IPS DF 4.7 (cell line): Measurements from ENCODE around the gene ACOX2.

Experiments
- DNase-seq: peaks from one replicate; pipeline ENCODE4 v3.0.0-alpha.2; 2013; ENCODE audit warnings: low spot score; ENCODE audit errors: extremely low read depth

ACOX2 gene

DNA sequence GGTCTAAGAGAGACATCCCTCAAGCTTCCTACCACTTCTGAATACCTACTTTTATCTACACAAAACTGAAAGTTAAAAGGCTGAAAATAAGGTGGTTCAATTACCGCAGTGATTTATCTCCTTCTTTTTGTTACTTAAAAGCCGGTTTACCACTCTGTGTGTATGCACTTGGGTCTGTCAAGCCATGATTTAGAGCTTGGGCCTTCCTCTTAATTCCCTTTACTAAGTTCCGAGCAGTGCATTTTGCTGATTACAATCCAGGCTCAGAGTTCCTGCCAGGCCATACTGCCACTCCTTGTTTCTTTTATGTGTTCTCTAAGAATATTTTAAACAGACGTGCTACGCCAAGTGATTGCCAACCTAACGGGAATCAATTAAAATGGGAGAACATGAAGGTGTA, 28.6 kb downstream of the ACOX2 start:
- DNase-seq = no peak

DNA sequence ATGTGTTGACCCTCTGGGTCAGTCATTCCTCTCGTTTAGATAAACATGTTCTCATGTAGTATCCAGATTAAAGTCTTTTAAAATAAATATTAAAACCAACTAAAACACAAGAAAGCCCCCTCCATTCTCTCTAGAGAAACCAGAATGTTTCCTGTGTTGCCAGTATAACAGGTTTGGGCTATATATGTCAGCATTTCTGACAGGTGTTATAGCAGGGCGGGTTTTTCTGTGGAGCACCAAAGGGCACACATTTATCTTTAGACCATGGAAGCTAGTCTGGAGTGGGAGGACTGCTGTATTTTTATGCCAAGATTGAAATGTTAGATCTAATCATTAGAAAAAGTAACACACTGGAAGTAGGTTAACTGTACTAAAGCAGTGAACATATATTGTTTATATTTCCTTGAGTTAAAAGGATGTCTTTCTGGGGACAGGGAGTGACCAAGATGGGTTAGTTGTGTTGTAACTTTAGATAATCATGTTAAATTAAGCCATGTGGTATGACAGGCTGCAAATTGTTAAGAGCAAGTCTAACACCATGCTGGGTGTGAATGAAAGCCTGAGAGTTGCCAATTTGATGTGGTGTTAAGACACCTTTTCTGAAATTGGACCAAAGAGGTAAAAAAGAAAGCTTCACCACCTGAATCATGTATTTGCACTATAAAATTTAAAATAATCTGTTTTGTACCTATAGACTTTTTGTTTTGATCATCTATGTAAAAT, 29.5 kb downstream of the ACOX2 start:
- DNase-seq = no peak

DNA sequence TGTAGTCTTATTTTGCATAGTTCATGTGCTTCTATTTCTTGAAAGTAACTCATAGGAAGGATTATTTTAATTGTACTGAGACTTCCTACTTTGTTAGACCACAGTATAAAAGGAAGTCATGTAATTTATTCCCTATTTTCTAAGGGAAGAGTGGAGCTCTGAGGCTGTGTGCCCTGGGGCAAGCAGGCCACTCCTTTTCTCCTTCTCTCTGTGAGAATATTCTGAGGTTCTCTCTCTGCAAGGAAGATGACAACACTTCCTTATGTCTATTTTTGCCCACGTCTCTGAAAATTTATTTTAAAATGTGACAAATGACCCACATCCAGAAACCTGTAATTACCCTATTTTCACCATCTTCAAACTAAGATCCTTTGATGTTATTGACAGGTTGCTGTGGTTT, 34.1 kb downstream of the ACOX2 start:
- DNase-seq = no peak

DNA sequence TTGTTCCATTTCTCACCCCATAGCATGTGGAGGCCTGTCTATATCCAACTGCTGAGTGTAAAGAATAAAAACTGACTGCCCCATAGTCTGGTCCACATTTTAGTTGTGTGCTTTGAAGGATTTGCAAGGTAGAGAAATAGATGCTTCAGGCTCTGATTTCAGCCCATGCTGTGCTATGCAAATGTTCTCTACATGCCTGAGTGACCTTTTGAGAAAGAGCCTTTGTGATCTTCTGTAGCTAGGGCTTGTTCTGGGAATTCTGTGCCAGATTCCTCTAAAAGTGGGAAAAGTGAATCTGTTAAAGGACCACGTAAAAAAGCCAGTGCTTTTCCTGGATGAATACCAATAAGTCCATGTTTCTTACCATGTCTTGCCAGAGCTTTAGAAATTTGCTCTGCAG, 39.9 kb downstream of the ACOX2 start:
- no peak for DNase-seq

DNA sequence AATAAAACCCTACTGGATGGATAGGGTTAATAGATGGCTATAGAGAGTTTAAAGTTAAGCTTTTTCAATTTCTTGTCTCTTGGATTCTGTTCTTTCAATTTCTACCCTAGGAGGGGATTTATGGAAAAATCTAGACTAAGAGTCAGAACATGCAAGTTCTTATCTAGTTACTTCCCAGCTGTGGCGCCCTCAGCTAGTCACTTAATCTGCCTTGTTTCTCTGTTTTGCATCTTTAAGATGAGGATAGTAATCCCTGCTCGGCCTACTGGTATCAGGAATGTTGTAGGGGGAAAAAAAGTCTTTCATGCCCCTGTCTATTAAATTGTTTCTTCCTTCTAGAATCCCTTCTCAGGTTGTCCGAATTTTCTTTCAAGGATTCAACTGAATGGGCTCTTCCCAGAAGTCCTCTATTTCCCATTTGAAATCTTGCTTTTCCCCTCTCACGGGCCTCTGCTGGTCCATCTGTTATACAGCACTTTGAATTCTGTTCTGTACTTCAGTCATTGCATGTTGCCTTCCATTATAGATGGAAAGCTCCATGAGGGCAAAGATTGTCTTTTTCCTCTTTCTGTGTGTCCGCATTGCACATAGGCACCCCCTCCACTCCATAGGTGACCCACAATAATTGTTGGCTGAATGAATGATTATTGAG, 40.7 kb downstream of the ACOX2 start:
- DNase-seq = no peak

DNA sequence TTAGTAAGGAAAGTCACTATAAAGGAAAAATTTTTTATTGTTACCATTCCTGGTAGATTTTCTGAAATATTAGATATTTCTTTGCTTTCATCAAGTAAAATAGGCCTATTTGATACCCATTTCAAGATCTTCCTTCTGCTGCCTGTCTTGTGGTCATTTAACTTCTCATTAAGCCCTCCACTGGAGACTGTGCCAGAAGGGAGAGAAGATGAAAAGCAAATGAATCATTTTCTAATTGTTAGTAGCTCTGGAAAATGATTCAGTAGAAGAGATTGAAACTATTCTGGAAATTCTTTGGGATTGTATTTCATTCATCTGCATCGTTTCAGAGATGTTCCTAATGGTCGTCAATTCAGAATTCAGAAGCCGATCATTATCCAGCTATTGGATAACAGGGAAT, 41.9 kb downstream of the ACOX2 start:
- DNase-seq = no peak

DNA sequence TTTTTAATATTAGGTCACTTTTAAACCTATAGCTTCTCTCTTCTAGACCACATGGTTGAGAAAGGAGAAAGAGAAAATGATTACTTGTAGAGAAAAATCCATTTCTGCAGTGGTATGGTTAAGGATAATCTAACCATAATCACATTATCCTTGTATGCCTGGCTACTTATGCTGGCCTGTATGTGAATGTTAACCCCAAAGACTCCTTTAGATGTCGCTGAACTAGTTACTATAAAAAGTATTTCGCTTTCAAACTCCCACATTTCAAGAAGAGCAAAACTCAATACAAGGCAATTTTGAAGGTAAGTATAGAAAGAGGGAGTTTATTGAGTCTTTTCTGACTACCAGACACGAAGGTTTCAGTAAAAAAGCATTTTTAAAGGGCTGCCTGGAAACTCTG, 42.9 kb downstream of the ACOX2 start:
- DNase-seq = no peak

DNA sequence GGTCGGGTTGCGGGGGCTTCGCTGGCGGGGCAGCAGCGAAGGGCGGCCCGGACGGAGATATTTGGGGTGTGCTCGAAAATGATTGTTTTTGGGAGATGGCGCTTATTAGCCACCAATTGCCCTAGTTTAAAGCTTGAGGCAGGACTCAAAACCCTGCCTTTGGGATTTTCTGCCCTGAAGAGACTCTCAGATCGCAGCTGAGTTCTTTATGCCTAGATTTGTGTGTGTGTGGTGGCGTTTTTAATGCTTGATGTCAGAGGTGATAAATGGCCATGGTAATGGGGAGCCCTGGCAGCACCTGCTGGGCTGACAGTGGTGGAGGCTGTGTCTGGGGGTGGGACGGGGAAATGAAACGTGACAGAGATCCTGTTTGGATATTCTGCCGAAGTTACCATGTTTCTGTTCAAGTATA, 44.5 kb downstream of the ACOX2 start:
- no peak for DNase-seq

DNA sequence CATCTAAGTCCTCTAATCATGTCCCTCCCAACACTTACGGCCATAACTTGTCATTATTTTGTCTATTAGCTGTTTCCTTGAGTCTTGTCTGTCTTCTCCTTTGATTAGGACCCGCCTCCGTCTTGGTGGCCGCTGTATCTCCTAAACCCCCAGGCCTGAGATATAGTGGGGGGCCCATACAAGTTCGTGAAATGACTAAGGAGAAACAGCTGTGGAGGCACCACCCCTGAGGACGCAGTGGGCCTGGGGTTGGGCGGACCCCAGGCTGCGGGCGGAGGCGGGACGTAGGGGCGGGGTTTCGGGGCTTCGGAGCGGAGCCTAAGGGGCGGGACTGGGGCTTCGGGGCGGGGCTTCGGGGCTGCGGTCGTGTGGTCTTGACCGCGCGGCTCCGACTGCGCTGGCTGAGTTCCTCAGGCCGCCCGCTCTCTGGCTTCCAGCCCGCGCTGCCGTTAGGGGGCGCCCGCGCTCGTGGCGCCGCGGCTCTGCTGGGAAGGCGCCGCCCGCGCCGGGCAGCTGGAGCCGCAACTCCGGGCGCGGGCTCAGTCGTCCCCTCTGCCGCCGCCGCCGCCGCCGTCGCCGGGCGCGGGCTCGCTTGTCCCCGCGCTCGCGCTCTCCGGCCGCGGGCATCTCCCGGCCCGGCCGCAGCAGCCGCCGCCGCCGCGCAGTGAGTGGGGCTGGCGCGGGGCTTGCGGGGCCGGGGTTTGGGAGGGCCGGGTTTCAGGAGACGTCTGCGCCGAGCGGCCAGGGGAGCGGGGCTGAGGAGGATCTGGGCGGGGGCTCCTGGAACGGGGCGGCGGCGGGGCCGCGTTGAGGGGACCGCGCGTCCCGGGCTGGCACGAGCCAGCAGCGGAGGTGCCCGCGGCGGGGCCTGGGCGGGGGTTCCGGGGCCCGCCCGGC, 45.2 kb downstream of the ACOX2 start, which contains the start of gene KCTD6:
Gene KCTD6 (plus strand): TSS at position 591 of the 897 bp plus-strand sequence. CDS start 6,660 bp downstream, outside the sequence.
- no peak for DNase-seq

DNA sequence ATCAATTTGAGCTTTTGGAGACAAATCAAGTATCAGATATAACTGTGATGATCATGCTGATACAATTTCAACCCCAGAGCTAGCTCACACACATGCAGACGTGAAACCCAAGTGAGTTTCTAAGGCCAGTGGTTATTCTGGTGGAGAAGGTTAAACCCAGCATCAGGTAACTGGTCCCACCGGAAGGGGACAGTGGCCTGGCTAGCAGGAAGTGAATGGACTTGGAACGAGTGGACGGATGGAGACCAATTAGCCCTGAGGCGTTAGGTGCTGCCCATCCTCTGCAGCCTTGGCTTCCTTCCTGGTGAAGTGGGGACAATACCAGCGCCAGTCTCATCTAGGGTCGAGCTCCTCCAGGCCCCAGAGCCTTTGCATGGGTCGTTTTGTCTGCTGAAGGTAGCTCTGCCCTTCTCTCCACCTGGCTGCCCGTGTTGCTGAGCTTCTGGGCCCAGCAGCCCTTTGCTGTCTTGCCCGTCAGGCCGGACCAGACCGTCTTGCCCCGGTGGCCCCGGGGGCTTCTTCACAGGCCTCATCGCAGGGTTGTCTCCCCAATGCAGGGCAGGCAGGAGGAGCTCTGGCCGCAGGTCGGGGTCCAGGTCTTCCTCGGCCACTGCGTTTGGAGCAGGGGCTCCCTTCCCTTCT, 46.0 kb downstream of the ACOX2 start:
- no peak for DNase-seq

DNA sequence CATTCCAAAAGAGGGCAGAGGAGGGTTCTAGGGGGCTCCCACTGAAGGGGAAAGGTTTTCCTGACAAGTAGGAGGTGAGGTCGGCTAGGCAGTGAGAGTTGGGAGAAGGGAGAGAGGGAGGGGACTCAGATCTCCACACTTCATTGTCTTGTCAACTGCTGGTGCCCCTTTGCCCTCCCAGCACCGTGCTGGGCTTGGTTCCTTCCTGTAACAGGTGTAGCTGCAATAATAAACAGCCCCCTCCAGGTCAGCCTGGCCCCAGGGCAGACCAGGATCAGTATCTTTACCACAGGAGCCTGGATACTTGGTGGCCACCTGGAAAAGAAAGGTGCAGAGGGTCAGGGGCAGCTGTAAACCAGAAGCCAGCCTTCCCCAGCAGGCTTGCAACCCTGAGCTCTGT, 48.0 kb downstream of the ACOX2 start:
- DNase-seq = no peak

DNA sequence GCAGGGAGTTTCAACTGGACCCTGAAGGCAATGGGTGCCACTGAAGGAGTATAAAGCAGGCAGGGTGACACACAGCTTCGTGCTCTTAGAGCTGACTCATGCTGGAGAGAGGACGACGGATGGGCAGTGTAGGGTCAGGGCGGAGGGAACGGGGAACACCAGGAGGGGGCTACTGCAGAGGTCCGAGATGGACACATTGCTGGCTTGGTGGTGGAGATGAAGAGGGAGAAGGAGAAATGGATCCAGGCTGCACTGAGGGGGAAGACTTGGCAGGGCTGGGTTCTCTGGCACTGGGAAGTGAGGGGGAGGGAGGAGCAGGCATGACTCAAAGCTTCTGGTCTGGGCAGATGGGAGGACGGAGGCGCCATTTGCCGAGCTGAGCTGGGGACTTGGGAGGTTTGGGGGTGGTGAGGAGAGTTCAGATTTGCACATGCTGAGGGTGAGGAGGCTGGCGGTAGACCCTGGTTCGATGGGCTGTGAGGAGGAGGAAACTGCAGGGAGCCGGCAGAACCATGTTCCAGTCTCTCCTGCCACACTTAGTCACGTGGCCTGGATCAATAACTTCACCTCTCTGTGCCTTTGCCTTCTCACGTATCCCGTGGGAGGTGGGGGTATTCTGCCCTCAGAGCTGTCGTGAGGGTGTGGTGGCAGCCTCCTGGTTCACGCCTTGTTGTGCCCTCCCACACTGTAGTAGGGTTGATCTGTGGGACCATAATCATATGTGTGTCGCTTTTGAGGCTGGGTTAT, 49.7 kb downstream of the ACOX2 start:
- DNase-seq = no peak

DNA sequence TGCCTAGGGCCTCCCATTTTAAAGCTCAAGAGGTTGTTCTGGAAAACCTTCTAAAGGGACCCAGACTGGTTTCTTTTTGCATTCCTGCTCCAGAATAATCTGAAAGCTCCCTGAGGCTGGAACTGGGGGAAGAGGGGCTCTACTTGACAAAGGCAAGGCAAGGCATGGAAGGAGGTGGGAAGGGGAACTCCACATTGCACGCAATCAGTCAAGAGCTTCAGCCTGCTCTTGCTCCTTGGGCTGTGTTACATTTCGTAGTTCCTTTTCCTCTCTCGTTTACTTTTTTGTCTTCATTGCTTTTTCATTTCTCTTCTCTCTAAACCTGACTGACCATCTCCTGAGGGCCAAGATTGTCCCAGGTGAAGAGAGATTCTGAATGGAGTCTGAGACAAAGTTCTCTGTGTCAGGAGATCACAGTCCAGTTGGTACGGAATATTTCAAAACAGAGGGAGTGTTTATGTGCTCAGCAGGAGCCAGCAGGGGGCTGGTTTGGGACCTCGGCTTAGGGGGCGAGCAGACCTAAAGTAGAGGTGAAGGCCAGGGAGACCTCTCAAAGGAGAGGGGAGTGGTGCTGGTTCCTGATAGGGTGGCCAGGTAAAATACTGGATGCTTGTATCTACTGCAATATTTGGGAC, 51.1 kb downstream of the ACOX2 start:
- DNase-seq = no peak

DNA sequence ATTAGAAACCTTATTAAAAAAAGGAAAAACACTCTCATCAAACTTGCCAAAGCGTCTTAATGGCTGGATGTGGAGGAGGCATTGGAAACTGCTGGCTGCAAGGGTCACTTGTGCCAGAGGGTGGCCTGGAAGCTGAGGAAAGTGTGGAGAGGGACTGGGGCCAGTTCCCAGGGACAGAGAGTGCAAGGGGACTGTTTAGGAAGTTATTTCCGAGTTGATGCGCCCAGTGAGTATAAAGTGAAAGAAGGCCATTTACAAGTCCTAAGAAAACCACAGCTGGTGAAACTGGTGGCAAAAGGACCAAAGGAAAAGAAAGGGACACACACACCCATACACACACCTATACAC, 52.3 kb downstream of the ACOX2 start:
- DNase-seq = no peak

DNA sequence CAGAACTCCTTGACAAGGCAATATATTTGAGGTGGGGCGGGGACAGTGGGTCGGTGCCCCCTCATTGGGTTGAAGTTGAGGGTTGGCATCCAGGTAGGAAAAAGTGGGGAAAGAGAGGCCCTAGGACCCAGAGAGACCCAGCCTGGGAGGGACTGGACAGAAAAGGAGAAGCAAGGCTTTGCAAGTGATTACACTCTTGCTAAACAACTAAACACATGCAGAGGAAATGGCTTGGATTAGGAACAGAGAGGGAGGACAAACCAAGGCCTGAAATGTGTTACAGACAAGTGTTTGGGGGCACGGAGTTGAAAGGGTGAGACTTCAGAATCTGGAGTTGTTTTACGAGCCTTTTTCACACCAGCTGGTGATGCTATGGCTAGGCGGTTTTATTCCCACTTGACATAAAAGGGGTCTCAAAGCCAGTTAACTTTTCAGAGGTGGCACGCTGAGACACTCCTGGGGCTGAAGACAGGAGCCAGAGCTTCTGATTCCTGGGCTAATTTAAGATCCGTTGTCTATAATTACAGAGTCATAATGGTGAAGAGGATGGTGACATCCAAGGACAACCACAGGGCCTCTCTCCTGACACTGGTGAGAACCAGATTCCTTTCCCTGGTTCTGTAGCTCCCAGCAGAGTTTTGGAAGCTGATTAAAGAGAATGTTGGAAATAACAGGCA, 52.8 kb downstream of the ACOX2 start:
- DNase-seq = no peak

DNA sequence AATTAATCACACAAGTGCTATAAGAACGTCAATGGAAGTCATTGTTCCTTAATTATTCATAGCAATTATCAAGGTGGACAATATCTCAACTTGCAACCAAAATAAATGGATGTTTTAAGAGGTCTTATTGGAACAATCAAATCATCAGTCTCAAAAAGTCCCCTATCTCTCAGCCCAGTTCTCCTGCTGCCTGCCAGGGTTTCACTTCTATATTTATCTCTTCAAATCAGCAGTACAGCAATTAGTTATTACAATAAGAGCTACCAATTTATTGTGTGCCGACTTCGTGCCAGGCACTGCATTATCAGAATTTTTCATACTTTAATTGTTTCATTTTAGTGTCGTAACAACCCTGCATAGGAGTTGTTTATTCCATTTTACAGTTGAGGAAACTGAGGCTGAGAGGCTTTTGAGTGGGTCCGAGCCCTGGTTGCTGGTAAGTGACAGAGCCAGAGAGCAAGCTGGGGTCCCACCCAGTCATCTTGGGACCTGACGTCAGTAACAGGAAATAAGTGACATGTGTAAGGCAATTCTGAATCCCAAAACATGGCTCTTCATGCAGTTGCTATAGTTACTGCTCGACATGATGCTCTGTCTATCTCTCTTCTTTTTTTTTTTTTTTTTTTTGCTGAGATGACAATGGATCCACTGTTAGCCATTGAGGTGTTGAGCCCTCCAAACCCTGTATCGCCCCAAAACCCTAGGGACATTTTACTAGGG, 53.9 kb downstream of the ACOX2 start:
- DNase-seq = no peak

DNA sequence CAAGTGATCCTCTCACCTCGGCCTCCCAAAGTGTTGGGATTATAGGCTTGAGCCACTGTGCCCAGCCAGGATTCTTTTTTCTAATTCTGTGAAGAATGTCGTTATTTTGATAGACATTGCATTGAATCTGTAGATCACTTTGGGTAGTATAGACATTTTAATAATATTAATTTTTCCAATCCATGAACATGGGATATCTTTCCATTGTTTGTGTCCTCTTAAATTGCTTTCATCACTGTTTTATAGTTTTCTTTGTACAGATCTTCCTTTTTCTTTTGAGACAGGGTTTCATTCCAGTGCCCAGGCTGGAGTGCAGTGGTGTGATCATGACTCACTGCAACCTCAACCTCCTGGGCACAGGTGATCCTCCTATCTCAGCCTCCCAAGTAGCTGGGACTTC, 56.7 kb downstream of the ACOX2 start:
- no peak for DNase-seq

DNA sequence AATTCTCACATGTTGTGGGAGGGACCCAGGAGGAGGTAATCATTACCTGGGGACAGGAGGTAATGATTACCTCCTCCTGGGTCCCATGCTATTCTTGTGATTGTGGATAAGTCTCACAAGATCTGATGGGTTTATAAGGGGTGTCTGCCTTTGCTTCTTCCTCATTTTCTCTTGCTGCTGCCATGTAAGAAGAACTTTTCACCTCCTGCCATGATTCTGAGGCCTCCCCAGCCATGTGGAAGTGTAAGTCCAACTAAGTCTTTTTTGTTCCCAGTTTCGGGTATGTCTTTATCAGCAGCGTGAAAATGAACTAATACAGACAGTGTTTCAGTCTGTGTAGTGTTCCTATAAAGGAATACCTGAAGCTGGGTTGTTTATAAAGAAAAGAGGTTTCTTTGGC, 58.2 kb downstream of the ACOX2 start:
- no peak for DNase-seq

DNA sequence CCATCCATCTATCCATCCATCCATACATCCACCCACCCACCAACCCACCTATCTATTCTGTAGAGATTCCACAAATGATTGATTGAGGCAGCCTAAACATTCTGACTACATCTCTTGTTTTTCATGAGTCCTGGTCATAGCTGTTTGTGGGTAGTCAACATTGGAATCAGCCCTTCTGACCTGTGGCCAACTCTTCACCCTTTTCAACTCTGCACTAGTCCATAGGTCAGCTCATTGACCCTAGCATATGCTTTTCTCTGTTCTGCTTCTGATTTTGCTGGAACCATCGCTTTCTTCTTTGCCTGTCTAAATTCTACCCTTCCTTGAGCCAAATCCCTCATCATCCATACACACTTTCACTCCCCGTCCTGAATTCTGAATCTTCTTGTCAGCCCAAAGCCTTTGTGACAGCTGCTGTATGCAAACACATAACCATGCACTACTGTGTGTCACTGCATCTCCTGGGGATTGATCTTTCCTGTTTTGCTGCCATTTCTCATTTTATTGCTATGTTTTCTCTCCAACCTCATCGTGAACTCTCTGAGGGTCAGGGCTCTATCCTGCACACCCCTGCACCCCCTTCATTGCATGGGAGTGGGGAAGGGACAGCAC, 61.9 kb downstream of the ACOX2 start:
- DNase-seq = no peak
